IMR-90 (cell line): Measurements from ENCODE around the gene CENPQ. TPM values are rescaled to one million over a fixed set of nuclear protein-coding genes. Genes with fewer than 3 reads are reported as not detected.

Experiments used
- ATAC-seq: fragments of 200-7000 bp; cut with Tn5 transposase; 2 replicates; pipeline ENCODE4 v1.9.1; 2020; ENCODE audit warnings: low read depth, mild to moderate bottlenecking, moderate library complexity
- BruUV-seq: library from RNA; stranded (reverse); fragments of 400-500 nt; replicated peaks from 2 replicates; lab custom pipeline; 2021; lab: Mats Ljungman, UMichigan
- CTCF ChIA-PET: fragments of 300-600 bp; formaldehyde crosslinking; extraction: SDS; loops from one replicate; lab custom pipeline; 2021; ENCODE audit warnings: antibody characterized with exemption; lab: Yijun Ruan, JAX
- POLR2A ChIA-PET: fragments of 300-600 bp; sonication (Branson Sonifier 250); formaldehyde crosslinking; loops from one replicate; lab custom pipeline; 2022; ENCODE audit warnings: antibody characterized with exemption; ENCODE audit not compliant: unreplicated experiment; lab: Charles Lee
- DNase-seq: peaks from one replicate; pipeline ENCODE4 v3.0.0; 2013
- H2AFZ ChIP-seq: replicated peaks from 2 replicates; pipeline ENCODE3; 2013; ENCODE audit warnings: low read length, mild to moderate bottlenecking; ENCODE audit not compliant: poor library complexity
- H2AK5ac ChIP-seq: 2 replicates; pipeline ENCODE4 v1.6.1; 2013; ENCODE audit warnings: low read depth, low read length, inconsistent platforms
- H2AK9ac ChIP-seq: replicated peaks from 2 replicates; pipeline ENCODE3; 2013; ENCODE audit warnings: mild to moderate bottlenecking, low read depth, low read length, moderate library complexity; ENCODE audit not compliant: poor library complexity
- H2BK120ac ChIP-seq: 2 replicates; pipeline ENCODE4 v1.6.1; 2013; ENCODE audit warnings: low read depth, low read length, inconsistent platforms
- H2BK15ac ChIP-seq: 3 replicates; pipeline ENCODE4 v1.6.1; 2013; ENCODE audit warnings: low read depth, low read length, inconsistent platforms
- H2BK20ac ChIP-seq: 2 replicates; pipeline ENCODE4 v1.6.1; 2013; ENCODE audit warnings: low read depth, mild to moderate bottlenecking, inconsistent platforms, low read length, moderate library complexity
- H2BK5ac ChIP-seq: 2 replicates; pipeline ENCODE4 v1.6.1; 2013; ENCODE audit warnings: mild to moderate bottlenecking, low read depth, low read length, inconsistent platforms; ENCODE audit not compliant: poor library complexity, severe bottlenecking
- H3K14ac ChIP-seq: replicated peaks from 2 replicates; pipeline ENCODE4 v1.6.1; 2013; ENCODE audit warnings: low read depth, low read length, inconsistent platforms
- H3K18ac ChIP-seq: 2 replicates; pipeline ENCODE4 v1.6.1; 2013; ENCODE audit warnings: low read depth, low read length, control low read depth
- H3K23ac ChIP-seq: 2 replicates; pipeline ENCODE4 v1.6.1; 2013; ENCODE audit warnings: low read depth, low read length, inconsistent platforms
- H3K27ac ChIP-seq: 2 replicates; pipeline ENCODE4 v1.5.1; 2013; ENCODE audit warnings: mild to moderate bottlenecking, control low read depth, low read length; ENCODE audit not compliant: insufficient read depth
- H3K27me3 ChIP-seq: 2 replicates; pipeline ENCODE4 v1.6.1; 2013; ENCODE audit warnings: low read length; ENCODE audit not compliant: control insufficient read depth, insufficient read depth
- H3K36me3 ChIP-seq: 2 replicates; pipeline ENCODE4 v1.6.1; 2013; ENCODE audit warnings: low read length, mixed read lengths; ENCODE audit not compliant: control insufficient read depth, insufficient read depth
- H3K4ac ChIP-seq: 2 replicates; pipeline ENCODE4 v1.6.1; 2013; ENCODE audit warnings: low read depth, low read length, inconsistent platforms
- H3K4me1 ChIP-seq: 2 replicates; pipeline ENCODE4 v1.6.1; 2013; ENCODE audit warnings: low read length, mixed read lengths; ENCODE audit not compliant: control insufficient read depth, insufficient read depth
- H3K4me2 ChIP-seq: 2 replicates; pipeline ENCODE4 v1.6.1; 2013; ENCODE audit warnings: low read depth, mild to moderate bottlenecking, control low read depth, low read length, moderate library complexity
- H3K4me3 ChIP-seq: 2 replicates; pipeline ENCODE4 v1.5.1; 2013; ENCODE audit warnings: low read depth, mild to moderate bottlenecking, control low read depth, low read length, moderate library complexity; ENCODE audit not compliant: insufficient read depth
- H3K56ac ChIP-seq: 2 replicates; pipeline ENCODE4 v1.6.1; 2013; ENCODE audit warnings: low read length, inconsistent platforms; ENCODE audit not compliant: insufficient read depth; ENCODE audit errors: extremely low read depth
- H3K79me1 ChIP-seq, 2 experiments: 2 replicates each; pipeline ENCODE4 v1.6.1; 2013; ENCODE audit warnings: low read length in 2 of 2, inconsistent platforms in 1 of 2, low read depth in 1 of 2
- H3K9ac ChIP-seq: 2 replicates; pipeline ENCODE4 v1.6.1; 2013; ENCODE audit warnings: low read depth, low read length, control low read depth
- H3K9me1 ChIP-seq: 2 replicates; pipeline ENCODE4 v1.6.1; 2013; ENCODE audit warnings: low read length, inconsistent platforms; ENCODE audit not compliant: insufficient read depth
- H3K9me3 ChIP-seq: 2 replicates; pipeline ENCODE4 v1.6.1; 2013; ENCODE audit warnings: low read length; ENCODE audit not compliant: control insufficient read depth, insufficient read depth
- H4K20me1 ChIP-seq: 2 replicates; pipeline ENCODE4 v1.6.1; 2013; ENCODE audit warnings: low read length, inconsistent platforms; ENCODE audit not compliant: insufficient read depth
- H4K5ac ChIP-seq: 2 replicates; pipeline ENCODE4 v1.6.1; 2013; ENCODE audit warnings: mild to moderate bottlenecking, low read depth, low read length, control low read depth
- H4K8ac ChIP-seq, 2 experiments: 2 replicates each; pipeline ENCODE4 v1.6.1; 2013; ENCODE audit warnings: low read depth in 2 of 2, low read length in 2 of 2, control low read depth in 1 of 2, inconsistent platforms in 1 of 2
- H4K91ac ChIP-seq: 2 replicates; pipeline ENCODE4 v1.6.1; 2013; ENCODE audit warnings: low read depth, low read length, inconsistent platforms; ENCODE audit not compliant: insufficient read depth
- BHLHE40 ChIP-seq: fragments of 150-350 bp; IDR thresholded peaks from 2 replicates; pipeline ENCODE4 v1.6.1; 2016; ENCODE audit warnings: mild to moderate bottlenecking, low read depth, low read length
- CEBPB ChIP-seq: IDR thresholded peaks from 2 replicates; pipeline ENCODE4 v1.6.1; 2012; ENCODE audit warnings: low read depth, low read length, improper control_type of control experiment
- CHD1 ChIP-seq: IDR thresholded peaks from 2 replicates; pipeline ENCODE4 v1.6.1; 2012; ENCODE audit warnings: low read depth, low read length, improper control_type of control experiment
- CTCF ChIP-seq: conservative IDR thresholded peaks from 2 replicates; pipeline ENCODE4 v1.5.1; 2012; ENCODE audit warnings: mild to moderate bottlenecking, low read depth, low read length, improper control_type of control experiment
- FOS ChIP-seq: fragments of 150-350 bp; IDR thresholded peaks from 2 replicates; pipeline ENCODE4 v1.6.1; 2016; ENCODE audit warnings: low read depth, low read length
- MAFK ChIP-seq: IDR thresholded peaks from 2 replicates; pipeline ENCODE4 v1.6.1; 2012; ENCODE audit warnings: low read depth, low read length, improper control_type of control experiment
- MAZ ChIP-seq: IDR thresholded peaks from 2 replicates; pipeline ENCODE4 v1.6.1; 2012; ENCODE audit warnings: low read depth, mild to moderate bottlenecking, low read length, improper control_type of control experiment, moderate library complexity, borderline replicate concordance
- MXI1 ChIP-seq: IDR thresholded peaks from 2 replicates; pipeline ENCODE4 v1.6.1; 2012; ENCODE audit warnings: low read depth, mild to moderate bottlenecking, low read length, moderate library complexity, borderline replicate concordance
- NFE2L2 ChIP-seq: fragments of 150-350 bp; IDR thresholded peaks from 2 replicates; pipeline ENCODE4 v1.6.1; 2016; ENCODE audit warnings: low read depth, mild to moderate bottlenecking, low read length
- POLR2A ChIP-seq: IDR thresholded peaks from 2 replicates; pipeline ENCODE4 v1.6.1; 2012; ENCODE audit warnings: mild to moderate bottlenecking, low read depth, low read length
- RAD21 ChIP-seq: IDR thresholded peaks from 2 replicates; pipeline ENCODE4 v1.6.1; 2012; ENCODE audit warnings: low read length, improper control_type of control experiment
- RCOR1 ChIP-seq: IDR thresholded peaks from 2 replicates; pipeline ENCODE4 v1.6.1; 2012; ENCODE audit warnings: mild to moderate bottlenecking, low read length, improper control_type of control experiment; ENCODE audit not compliant: insufficient replicate concordance
- RFX5 ChIP-seq: IDR thresholded peaks from 2 replicates; pipeline ENCODE4 v1.8.0; 2012; ENCODE audit warnings: low read depth, mild to moderate bottlenecking, low read length, moderate library complexity
- SMC3 ChIP-seq: fragments of 150-350 bp; IDR thresholded peaks from 2 replicates; pipeline ENCODE4 v1.6.1; 2016; ENCODE audit warnings: low read depth, mild to moderate bottlenecking, antibody characterized with exemption, low read length, moderate library complexity
- USF2 ChIP-seq: fragments of 150-350 bp; IDR thresholded peaks from 2 replicates; pipeline ENCODE4 v1.6.1; 2017; ENCODE audit warnings: mild to moderate bottlenecking, antibody characterized with exemption, low read length, low read depth
- WGBS, 2 experiments: methylation state at CpG; one replicate each; pipeline versions ENCODE4 v1.1.5 to v1.1.7; 2013; ENCODE audit warnings: missing lambda C conversion rate in 2 of 2; ENCODE audit not compliant: insufficient read length in 1 of 2; ENCODE audit errors: extremely low coverage in 2 of 2; 5-methylcytosine and 5-hydroxymethylcytosine counted together
- dilution Hi-C: fragments of 300-500 bp; cut with HindIII; formaldehyde crosslinking; loops from one replicate; pipeline ENCODE4 v1.14.3; 2018; ENCODE audit warnings: low sequenced_read_pairs; ENCODE audit not compliant: unreplicated experiment
- in situ Hi-C: fragments of 300-500 bp; cut with MboI; formaldehyde crosslinking; loops from 3 replicates; pipeline ENCODE4 v1.14.3; 2019; ENCODE audit warnings: low sequenced_read_pairs, inconsistent platforms, mixed read lengths
- intact Hi-C: fragments of 100-400 bp; cut with micrococcal nuclease; formaldehyde crosslinking; loops from 2 replicates; pipeline ENCODE4 v1.10.0; 2022
- polyA plus RNA-seq, 3 experiments: library from polyadenylated mRNA; depleted of rRNA; stranded (reverse); fragments of >200 nt; gene quantifications; 2 replicates each; pipeline ENCODE4 v1.2.3, GENCODE V29; 2012; ENCODE audit warnings: low replicate concordance in 1 of 3
- total RNA-seq: library from RNA; depleted of rRNA; stranded (reverse); fragments of >200 nt; gene quantifications from 2 replicates; pipeline ENCODE4 v1.2.3, GENCODE V29; 2012
- TF ChIP-seq, protein P1 (sequence below): fragments of 150-350 bp; IDR thresholded peaks from 2 replicates; pipeline ENCODE4 v1.6.1; 2016; ENCODE audit warnings: low read depth, mild to moderate bottlenecking, low read length, moderate library complexity, borderline replicate concordance

CENPQ gene
- total and polyA plus RNA-seq, 2 of the 4 experiments (the other 2 are of a cell fraction), result 2.2 to 3.7 TPM

DNA sequence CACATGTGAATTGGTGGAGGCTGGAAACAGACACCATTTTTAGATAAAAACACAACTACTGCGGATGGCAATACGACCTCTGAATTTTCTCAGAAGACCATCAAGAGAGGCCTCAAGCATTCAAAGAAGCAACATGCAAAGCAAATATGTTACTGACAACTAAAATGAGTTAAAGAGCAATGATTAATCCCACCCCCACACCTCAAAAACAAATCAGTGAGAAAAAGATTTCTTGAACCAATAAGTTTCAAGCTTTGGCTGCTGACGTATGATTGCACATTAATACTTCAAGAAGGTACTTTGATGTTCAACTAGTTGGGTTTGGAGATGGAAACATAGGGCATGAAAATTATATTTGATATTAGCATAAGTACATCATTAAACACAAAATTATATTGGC, 1.1 kb upstream of the CENPQ start:
- in situ Hi-C loops, result no loop called here
- BruUV-seq, result no TSS peak
- ATAC-seq, result no peak

More for the DNA sequence above, 1.1 kb upstream of the CENPQ start:
- no peaks in the 10 kb centered on the region for H3K9me1 ChIP-seq
- no peak overlapping the region for H2BK5ac ChIP-seq
- WGBS, 2 experiments, result no CpG with 5 or more reads among the region's 3 CpGs
- dilution Hi-C loops, result no loop called here
- H4K8ac ChIP-seq, result peak overlapping the region in 1 of 2 experiments; percentile 86; a peak in 1 of 4 replicates
- peak overlapping the region; percentile 82 for H3K4me3 ChIP-seq
- intact Hi-C loops, result no loop called here
- peaks cover 2% of the 10 kb centered on the region for H3K36me3 ChIP-seq
- H3K4me1 ChIP-seq, result no peaks in the 10 kb centered on the region; the same call in 1 of the 2 replicates
- H3K9ac ChIP-seq, result peak overlapping the region; percentile 83; the same call in 1 of the 2 replicates
- H3K4ac ChIP-seq, result no peak overlapping the region
- no peak overlapping the region for H3K23ac ChIP-seq
- no peak overlapping the region for H3K14ac ChIP-seq
- H3K4me2 ChIP-seq, result peak overlapping the region; percentile 75
- no peak overlapping the region for H4K91ac ChIP-seq
- H2AK9ac ChIP-seq, result no peak overlapping the region
- no peaks in the 10 kb centered on the region for H3K27me3 ChIP-seq
- no peak overlapping the region for H2BK20ac ChIP-seq
- DNase-seq, result peak; percentile 6
- H2AK5ac ChIP-seq, result no peak overlapping the region
- no peaks in the 10 kb centered on the region for H3K9me3 ChIP-seq
- no peak overlapping the region for H3K56ac ChIP-seq
- TF ChIP-seq RFX5, result no peak
- TF ChIP-seq CEBPB, result no peak
- TF ChIP-seq MAZ, result no peak
- no peak for TF ChIP-seq POLR2A
- no peak for TF ChIP-seq RCOR1
- no peak for TF ChIP-seq BHLHE40
- no peak for TF ChIP-seq FOS
- no peak for TF ChIP-seq USF2
- TF ChIP-seq CHD1, result no peak
- TF ChIP-seq SMC3, result no peak
- TF ChIP-seq MXI1, result no peak
- no peak for TF ChIP-seq NFE2L2
- TF ChIP-seq, protein P1, sequence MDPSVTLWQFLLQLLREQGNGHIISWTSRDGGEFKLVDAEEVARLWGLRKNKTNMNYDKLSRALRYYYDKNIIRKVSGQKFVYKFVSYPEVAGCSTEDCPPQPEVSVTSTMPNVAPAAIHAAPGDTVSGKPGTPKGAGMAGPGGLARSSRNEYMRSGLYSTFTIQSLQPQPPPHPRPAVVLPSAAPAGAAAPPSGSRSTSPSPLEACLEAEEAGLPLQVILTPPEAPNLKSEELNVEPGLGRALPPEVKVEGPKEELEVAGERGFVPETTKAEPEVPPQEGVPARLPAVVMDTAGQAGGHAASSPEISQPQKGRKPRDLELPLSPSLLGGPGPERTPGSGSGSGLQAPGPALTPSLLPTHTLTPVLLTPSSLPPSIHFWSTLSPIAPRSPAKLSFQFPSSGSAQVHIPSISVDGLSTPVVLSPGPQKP, result no peak
- TF ChIP-seq RAD21, result no peak
- no peak for TF ChIP-seq MAFK
- TF ChIP-seq CTCF, result no peak
- no peak overlapping the region for H4K5ac ChIP-seq
- POLR2A ChIA-PET, result interaction anchor here (0.6 kb wide), 1 partner anchor 12 kb away, joined by 3 read pairs; no protein-coding TSS in a partner anchor
- H3K79me1 ChIP-seq, result peaks cover 30 to 35% of the 10 kb centered on the region in 2 experiments
- CTCF ChIA-PET, result no interaction called here
- H2BK120ac ChIP-seq, result no peak overlapping the region
- no peak overlapping the region for H3K27ac ChIP-seq
- no peak overlapping the region for H2AFZ ChIP-seq
- no peak overlapping the region for H3K18ac ChIP-seq
- no peaks in the 10 kb centered on the region for H4K20me1 ChIP-seq
- no peak overlapping the region for H2BK15ac ChIP-seq
